HepG2 (cell line): ENCODE measurements around the gene STOML1. TPM values are rescaled to one million over a fixed set of nuclear protein-coding genes. Genes with fewer than 3 reads are reported as not detected.

Experiments
- AKNA ChIP-seq: sonication (generic); formaldehyde crosslinking; IDR thresholded peaks from 2 replicates; pipeline ENCODE4 v1.4.0; 2020; ENCODE audit warnings: missing genetic modification reagents, borderline replicate concordance
- BCL3 ChIP-seq: sonication (generic); formaldehyde crosslinking; IDR thresholded peaks from 2 replicates; pipeline ENCODE4 v1.5.1; 2020; ENCODE audit warnings: mild to moderate bottlenecking, missing genetic modification reagents, moderate library complexity
- CEBPZ ChIP-seq: IDR thresholded peaks from 2 replicates; pipeline ENCODE4 v1.6.1; 2012; ENCODE audit warnings: low read length, improper control_type of control experiment
- ELK4 ChIP-seq: sonication (generic); formaldehyde crosslinking; IDR thresholded peaks from 2 replicates; pipeline ENCODE4 v1.9.0; 2021; ENCODE audit warnings: missing genetic modification reagents, borderline replicate concordance
- HDAC1 ChIP-seq: sonication (generic); formaldehyde crosslinking; IDR thresholded peaks from 2 replicates; pipeline ENCODE4 v1.5.1; 2020; ENCODE audit warnings: mild to moderate bottlenecking, missing genetic modification reagents
- HNF4G ChIP-seq, 2 experiments: sonication (generic) in 1 of 2; formaldehyde crosslinking in 1 of 2; IDR thresholded peaks; 2 replicates each; pipeline versions ENCODE4 v1.4.0 to v1.6.1; 2011 to 2020; ENCODE audit warnings: borderline replicate concordance in 2 of 2, low read depth in 2 of 2, mild to moderate bottlenecking in 2 of 2, low read length in 1 of 2, missing genetic modification reagents in 1 of 2, moderate library complexity in 1 of 2
- IRF2 ChIP-seq: IDR thresholded peaks from 2 replicates; pipeline ENCODE4 v1.6.1; 2018; ENCODE audit warnings: missing genetic modification reagents, missing compliant biosample characterization
- KLF13 ChIP-seq: sonication (generic); formaldehyde crosslinking; IDR thresholded peaks from 2 replicates; pipeline ENCODE4 v1.4.0; 2020; ENCODE audit warnings: mild to moderate bottlenecking, missing genetic modification reagents
- MEIS1 ChIP-seq: sonication (generic); formaldehyde crosslinking; IDR thresholded peaks from 2 replicates; pipeline ENCODE4 v1.9.0; 2021; ENCODE audit warnings: mild to moderate bottlenecking, missing genetic modification reagents, moderate library complexity, borderline replicate concordance
- MYPOP ChIP-seq: sonication (generic); formaldehyde crosslinking; IDR thresholded peaks from 2 replicates; pipeline ENCODE4 v1.8.1; 2023; ENCODE audit warnings: mild to moderate bottlenecking, moderate library complexity, missing genetic modification reagents
- RARG ChIP-seq: sonication (generic); formaldehyde crosslinking; IDR thresholded peaks from 2 replicates; pipeline ENCODE4 v1.4.0; 2020; ENCODE audit warnings: low read depth, mild to moderate bottlenecking, missing genetic modification reagents
- XBP1 ChIP-seq: sonication (generic); formaldehyde crosslinking; IDR thresholded peaks from 2 replicates; pipeline ENCODE4 v1.5.0; 2020; ENCODE audit warnings: missing genetic modification reagents
- ZNF230 ChIP-seq: sonication (generic); formaldehyde crosslinking; IDR thresholded peaks from 2 replicates; pipeline ENCODE4 v1.4.0; 2020; ENCODE audit warnings: mild to moderate bottlenecking, missing genetic modification reagents
- ZNF639 ChIP-seq: conservative IDR thresholded peaks from 2 replicates; pipeline ENCODE4 v1.6.1; 2018; ENCODE audit warnings: missing genetic modification reagents
- ZNF672 ChIP-seq: sonication (generic); formaldehyde crosslinking; IDR thresholded peaks from 2 replicates; pipeline ENCODE4 v1.8.1; 2022; ENCODE audit warnings: missing genetic modification reagents
- ZNF841 ChIP-seq: sonication (generic); formaldehyde crosslinking; IDR thresholded peaks from 2 replicates; pipeline ENCODE4 v1.8.1; 2023; ENCODE audit warnings: missing genetic modification reagents, borderline replicate concordance
- polyA plus RNA-seq, 8 experiments: library from polyadenylated mRNA; depleted of rRNA in 3 of 8; stranded (reverse) in 7 of 8; unstranded in 1 of 8; fragments of >200 nt; fragmentation: Illumina TruSeq in 4 of 8; extraction: Trizol in 4 of 8; gene quantifications; 2 replicates each; pipeline versions ENCODE4 v1.2.1 to v1.2.3, GENCODE V29; 2011 to 2016; ENCODE audit warnings: low read depth in 4 of 8, missing spikeins in 1 of 8, mixed read lengths in 1 of 8; ENCODE audit not compliant: insufficient read depth in 1 of 8
- total RNA-seq, 5 experiments: library from RNA; depleted of rRNA; stranded (reverse); fragments of >200 nt; fragmentation: Illumina TruSeq; extraction: Trizol; gene quantifications; 2 replicates each; pipeline ENCODE4 v1.2.3, GENCODE V29; 2016; ENCODE audit warnings: low read depth in 1 of 5

The STOML1 gene
- total and polyA plus RNA-seq, 2 of the 13 experiments (the other 11 are each of a cell fraction or from before 2014, with no cell fraction given) = 3.5 to 3.7 TPM

- no peak for TF ChIP-seq BCL3 (CRISPR knock-in tag)
- no peak for TF ChIP-seq HNF4G (IDR thresholded peaks at IDR 0.05; ENCODE audit: borderline replicate concordance, low read depth, low read length)
- no peak for TF ChIP-seq HNF4G (CRISPR knock-in tag; IDR thresholded peaks at IDR 0.05; ENCODE audit: borderline replicate concordance, low read depth)
- TF ChIP-seq XBP1 = no peak
- no peak for TF ChIP-seq MYPOP (CRISPR knock-in tag)
- no peak for TF ChIP-seq CEBPZ
- no peak for TF ChIP-seq ZNF841 (CRISPR knock-in tag)
- TF ChIP-seq MEIS1 (CRISPR knock-in tag) = no peak
- no peak for TF ChIP-seq AKNA (CRISPR knock-in tag)
- TF ChIP-seq ZNF639 = no peak
- no peak for TF ChIP-seq RARG (CRISPR knock-in tag)
- TF ChIP-seq IRF2 = peak; percentile 51; the same call in 1 of the 2 replicates
- no peak for TF ChIP-seq ZNF230 (CRISPR knock-in tag)
- TF ChIP-seq KLF13 (CRISPR knock-in tag) = no peak
- TF ChIP-seq HDAC1 (CRISPR knock-in tag) = peak; percentile 25; the same call in 1 of the 2 replicates
- no peak for TF ChIP-seq ELK4 (CRISPR knock-in tag)
- TF ChIP-seq ZNF672 (CRISPR knock-in tag) = no peak
Measured at GRCh38 chr15:73994413-73994883, 2.4 kb upstream of the STOML1 start, which contains the start of gene PML (continued).
